WTC11 (cell line): ENCODE data around the gene ZNF827.

Experiments
- ATF3 ChIP-seq: sonication (generic); formaldehyde crosslinking; conservative IDR thresholded peaks from 2 replicates; pipeline ENCODE4 v1.8.1; 2022; ENCODE audit warnings: mild to moderate bottlenecking, missing genetic modification reagents
- CBFB ChIP-seq: sonication (generic); formaldehyde crosslinking; IDR thresholded peaks from 2 replicates; pipeline ENCODE4 v1.8.1; 2022; ENCODE audit warnings: mild to moderate bottlenecking, low read depth, missing genetic modification reagents
- CREB1 ChIP-seq: sonication (generic); formaldehyde crosslinking; IDR thresholded peaks from 2 replicates; pipeline ENCODE4 v1.8.0; 2023; ENCODE audit warnings: mild to moderate bottlenecking, missing genetic modification reagents
- CTCF ChIP-seq: fragments of 200-600 bp; IDR thresholded peaks from 2 replicates; pipeline ENCODE4 v1.8.0; 2022; ENCODE audit warnings: antibody characterized with exemption
- E2F4 ChIP-seq: sonication (generic); formaldehyde crosslinking; IDR thresholded peaks from 2 replicates; pipeline ENCODE4 v1.8.1; 2022; ENCODE audit warnings: low read depth, mild to moderate bottlenecking, moderate library complexity, missing genetic modification reagents, borderline replicate concordance
- ETV6 ChIP-seq: sonication (generic); formaldehyde crosslinking; IDR thresholded peaks from 2 replicates; pipeline ENCODE4 v1.8.1; 2022; ENCODE audit warnings: mild to moderate bottlenecking, missing genetic modification reagents
- FOXP1 ChIP-seq: sonication (generic); formaldehyde crosslinking; IDR thresholded peaks from 2 replicates; pipeline ENCODE4 v1.8.0; 2022; ENCODE audit warnings: missing genetic modification reagents, mild to moderate bottlenecking, moderate library complexity, borderline replicate concordance
- NFE2L1 ChIP-seq: sonication (generic); formaldehyde crosslinking; IDR thresholded peaks from 2 replicates; pipeline ENCODE4 v1.8.1; 2023; ENCODE audit warnings: missing genetic modification reagents
- TF ChIP-seq, protein P1 (sequence below): sonication (generic); formaldehyde crosslinking; IDR thresholded peaks from 2 replicates; pipeline ENCODE4 v1.8.0; 2022; ENCODE audit warnings: mild to moderate bottlenecking, missing genetic modification reagents
- TF ChIP-seq, protein P2 (sequence below): sonication (generic); formaldehyde crosslinking; IDR thresholded peaks from 2 replicates; pipeline ENCODE4 v1.8.0; 2022; ENCODE audit warnings: missing genetic modification reagents

GRCh38 chr4:145795521-145795920, 143.1 kb downstream of the ZNF827 start:
- no peak for TF ChIP-seq CTCF
- no peak for TF ChIP-seq FOXP1 (CRISPR knock-in tag)
- TF ChIP-seq NFE2L1 (CRISPR knock-in tag): no peak
- TF ChIP-seq CREB1 (CRISPR knock-in tag): no peak
- TF ChIP-seq, protein P1, sequence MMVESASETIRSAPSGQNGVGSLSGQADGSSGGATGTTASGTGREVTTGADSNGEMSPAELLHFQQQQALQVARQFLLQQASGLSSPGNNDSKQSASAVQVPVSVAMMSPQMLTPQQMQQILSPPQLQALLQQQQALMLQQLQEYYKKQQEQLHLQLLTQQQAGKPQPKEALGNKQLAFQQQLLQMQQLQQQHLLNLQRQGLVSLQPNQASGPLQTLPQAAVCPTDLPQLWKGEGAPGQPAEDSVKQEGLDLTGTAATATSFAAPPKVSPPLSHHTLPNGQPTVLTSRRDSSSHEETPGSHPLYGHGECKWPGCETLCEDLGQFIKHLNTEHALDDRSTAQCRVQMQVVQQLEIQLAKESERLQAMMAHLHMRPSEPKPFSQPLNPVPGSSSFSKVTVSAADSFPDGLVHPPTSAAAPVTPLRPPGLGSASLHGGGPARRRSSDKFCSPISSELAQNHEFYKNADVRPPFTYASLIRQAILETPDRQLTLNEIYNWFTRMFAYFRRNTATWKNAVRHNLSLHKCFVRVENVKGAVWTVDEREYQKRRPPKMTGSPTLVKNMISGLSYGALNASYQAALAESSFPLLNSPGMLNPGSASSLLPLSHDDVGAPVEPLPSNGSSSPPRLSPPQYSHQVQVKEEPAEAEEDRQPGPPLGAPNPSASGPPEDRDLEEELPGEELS: no peak
- no peak for TF ChIP-seq E2F4 (CRISPR knock-in tag)
- TF ChIP-seq, protein P2, sequence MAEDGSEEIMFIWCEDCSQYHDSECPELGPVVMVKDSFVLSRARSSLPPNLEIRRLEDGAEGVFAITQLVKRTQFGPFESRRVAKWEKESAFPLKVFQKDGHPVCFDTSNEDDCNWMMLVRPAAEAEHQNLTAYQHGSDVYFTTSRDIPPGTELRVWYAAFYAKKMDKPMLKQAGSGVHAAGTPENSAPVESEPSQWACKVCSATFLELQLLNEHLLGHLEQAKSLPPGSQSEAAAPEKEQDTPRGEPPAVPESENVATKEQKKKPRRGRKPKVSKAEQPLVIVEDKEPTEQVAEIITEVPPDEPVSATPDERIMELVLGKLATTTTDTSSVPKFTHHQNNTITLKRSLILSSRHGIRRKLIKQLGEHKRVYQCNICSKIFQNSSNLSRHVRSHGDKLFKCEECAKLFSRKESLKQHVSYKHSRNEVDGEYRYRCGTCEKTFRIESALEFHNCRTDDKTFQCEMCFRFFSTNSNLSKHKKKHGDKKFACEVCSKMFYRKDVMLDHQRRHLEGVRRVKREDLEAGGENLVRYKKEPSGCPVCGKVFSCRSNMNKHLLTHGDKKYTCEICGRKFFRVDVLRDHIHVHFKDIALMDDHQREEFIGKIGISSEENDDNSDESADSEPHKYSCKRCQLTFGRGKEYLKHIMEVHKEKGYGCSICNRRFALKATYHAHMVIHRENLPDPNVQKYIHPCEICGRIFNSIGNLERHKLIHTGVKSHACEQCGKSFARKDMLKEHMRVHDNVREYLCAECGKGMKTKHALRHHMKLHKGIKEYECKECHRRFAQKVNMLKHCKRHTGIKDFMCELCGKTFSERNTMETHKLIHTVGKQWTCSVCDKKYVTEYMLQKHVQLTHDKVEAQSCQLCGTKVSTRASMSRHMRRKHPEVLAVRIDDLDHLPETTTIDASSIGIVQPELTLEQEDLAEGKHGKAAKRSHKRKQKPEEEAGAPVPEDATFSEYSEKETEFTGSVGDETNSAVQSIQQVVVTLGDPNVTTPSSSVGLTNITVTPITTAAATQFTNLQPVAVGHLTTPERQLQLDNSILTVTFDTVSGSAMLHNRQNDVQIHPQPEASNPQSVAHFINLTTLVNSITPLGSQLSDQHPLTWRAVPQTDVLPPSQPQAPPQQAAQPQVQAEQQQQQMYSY (CRISPR knock-in tag): no peak
- TF ChIP-seq ATF3 (CRISPR knock-in tag): no peak
- TF ChIP-seq ETV6 (CRISPR knock-in tag): no peak
- TF ChIP-seq CBFB (CRISPR knock-in tag): no peak
